Measurements from ENCODE around the gene NAXD.
"Not testable (repeated sequence)": the region's sequence is repeated elsewhere in the genome, so short reads cannot be mapped to it uniquely, and the experiment has no call there.

Gene NAXD

DNA sequence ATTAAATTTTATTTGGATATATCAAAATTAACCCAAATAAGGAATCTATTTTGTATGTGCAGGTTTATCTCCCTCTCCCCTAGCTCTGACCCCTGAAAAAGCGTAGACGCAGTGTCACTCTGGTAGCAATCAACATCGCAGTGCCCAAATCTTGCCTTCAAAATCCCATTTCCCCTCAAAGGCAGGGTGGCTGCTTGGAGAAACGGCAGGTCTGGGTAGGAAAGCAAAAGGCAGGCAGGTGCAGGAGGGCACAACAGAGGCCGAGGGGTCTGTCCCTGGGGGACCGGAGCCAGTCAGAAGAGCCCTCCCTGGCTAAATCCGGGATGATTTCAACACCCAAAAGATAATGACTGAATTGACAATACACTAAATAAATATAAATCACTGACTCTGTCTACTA lies 41.9 kb downstream of the NAXD start:
- H3K27me3 ChIP-seq: no peaks in the 10 kb centered on the region
- TF ChIP-seq CTCF (IDR thresholded peaks at IDR 0.05): no peak
- H3K4me3 ChIP-seq (ENCODE audit: low read depth in 1 of 2, low read length in 1 of 2): peak overlapping the region in 1 of 2 experiments; percentile 54
- peaks cover 39 to 53% of the 10 kb centered on the region in 2 experiments for H3K4me1 ChIP-seq (ENCODE audit: control insufficient read depth in 1 of 2, insufficient read depth in 1 of 2, low read depth in 1 of 2, low read length in 1 of 2)
- no peaks in the 10 kb centered on the region for H3K9me3 ChIP-seq
- peaks cover 44% of the 10 kb centered on the region for H3K36me3 ChIP-seq
- H3K27ac ChIP-seq: peak overlapping the region; percentile 93

DNA sequence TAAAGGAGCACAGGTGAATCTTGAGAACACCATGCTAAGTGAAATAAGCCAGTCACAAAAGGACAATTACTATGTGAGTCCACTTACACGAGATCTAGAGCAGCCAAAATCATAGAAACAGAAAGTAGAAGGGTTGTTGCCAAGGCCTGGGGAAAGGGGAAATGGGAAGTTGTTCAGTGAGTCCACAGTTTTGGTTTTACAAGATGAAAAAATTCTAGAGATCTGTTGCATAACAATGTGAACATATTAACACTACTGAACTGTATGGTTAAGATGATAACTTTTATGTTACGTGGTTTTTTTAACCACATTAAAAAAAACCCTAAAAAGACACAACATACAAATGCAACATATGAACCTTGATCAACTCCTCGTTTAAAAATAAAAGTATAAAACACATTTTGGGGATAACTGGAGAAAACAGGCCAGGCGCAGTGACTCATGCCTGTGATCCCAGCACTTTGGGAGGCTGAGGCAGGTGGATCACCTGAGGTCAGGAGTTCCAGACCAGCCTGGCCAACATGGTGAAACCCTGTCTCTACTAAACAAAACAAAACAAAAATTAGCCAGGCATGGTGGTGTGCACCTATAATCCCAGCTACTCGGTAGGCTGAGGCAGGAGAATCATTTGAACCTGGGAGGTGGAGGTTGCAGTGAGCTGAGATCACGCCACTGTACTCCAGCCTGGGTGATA lies 43.0 kb downstream of the NAXD start:
- Histone ChIP-seq H3K4me1 (ENCODE audit: control insufficient read depth in 1 of 2, insufficient read depth in 1 of 2, low read depth in 1 of 2, low read length in 1 of 2) (peaks cover 49 to 64% of the 10 kb centered on the region in 2 experiments), H3K27ac (peak overlapping the region; percentile 93), H3K36me3 (peaks cover 44% of the 10 kb centered on the region), H3K4me3 (ENCODE audit: low read depth in 1 of 2, low read length in 1 of 2) (peak overlapping the region; percentile 36 to 54)
- H3K27me3 ChIP-seq, H3K9me3 ChIP-seq: not testable (repeated sequence)

- Histone ChIP-seq H3K9me3 (no peaks in the 10 kb centered on the region), H3K4me3 (ENCODE audit: low read depth in 1 of 2, low read length in 1 of 2) (no peak overlapping the region), H3K27me3 (no peaks in the 10 kb centered on the region), H3K4me1 (ENCODE audit: control insufficient read depth in 1 of 2, insufficient read depth in 1 of 2, low read depth in 1 of 2, low read length in 1 of 2) (peaks cover 77 to 93% of the 10 kb centered on the region in 2 experiments), H3K36me3 (peaks cover 27% of the 10 kb centered on the region), H3K27ac (peak overlapping the region; percentile 90)
- no peak for TF ChIP-seq CTCF (IDR thresholded peaks at IDR 0.05)
Measured at GRCh38 chr13:110661256-110661655, 45.9 kb downstream of the NAXD start.

- no peak for TF ChIP-seq CTCF (IDR thresholded peaks at IDR 0.05)
- Histone ChIP-seq H3K9me3 (no peaks in the 10 kb centered on the region), H3K4me3 (ENCODE audit: low read depth in 1 of 2, low read length in 1 of 2) (no peak overlapping the region), H3K4me1 (ENCODE audit: control insufficient read depth in 1 of 2, insufficient read depth in 1 of 2, low read depth in 1 of 2, low read length in 1 of 2) (peaks cover 84 to 99% of the 10 kb centered on the region in 2 experiments), H3K36me3 (peaks cover 27% of the 10 kb centered on the region), H3K27ac (peak overlapping the region; percentile 90), H3K27me3 (no peaks in the 10 kb centered on the region)
Measured at GRCh38 chr13:110662091-110662490, 46.7 kb downstream of the NAXD start.

DNA sequence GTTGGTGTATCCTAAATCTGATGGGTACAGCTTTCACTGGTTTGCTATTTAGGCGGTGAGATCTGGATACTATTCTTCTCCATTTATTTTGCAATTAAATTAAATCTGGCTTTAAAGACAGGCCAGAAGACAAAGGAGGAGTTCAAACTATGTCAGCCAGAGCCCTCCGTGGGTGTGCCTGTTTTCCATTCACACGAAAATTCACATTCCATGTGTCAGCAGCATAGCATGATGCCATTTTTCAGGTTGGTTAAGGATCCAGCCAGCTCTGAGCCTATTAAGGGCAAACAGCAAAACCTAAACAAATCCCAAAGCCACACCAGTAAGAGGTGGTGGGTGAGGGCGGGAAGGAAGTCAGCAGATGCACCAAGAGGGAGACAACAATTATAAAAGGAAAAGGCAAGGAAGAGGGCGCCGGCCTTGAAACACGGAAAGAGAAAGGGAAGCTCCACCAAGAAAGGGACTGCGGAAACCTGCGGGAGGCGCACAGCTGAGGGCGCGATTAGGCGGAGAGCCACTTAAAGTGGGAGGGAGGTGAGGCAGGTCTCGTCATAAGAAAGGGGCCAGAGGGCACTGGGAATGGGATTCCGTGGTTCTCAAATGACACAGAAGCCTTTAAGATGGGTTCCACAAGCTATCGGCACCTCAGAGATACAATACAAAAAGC lies 47.6 kb downstream of the NAXD start:
- H3K9me3 ChIP-seq: no peaks in the 10 kb centered on the region
- H3K36me3 ChIP-seq: peaks cover 27% of the 10 kb centered on the region
- TF ChIP-seq CTCF (IDR thresholded peaks at IDR 0.05): no peak
- H3K27ac ChIP-seq: peak overlapping the region; percentile 90
- no peaks in the 10 kb centered on the region for H3K27me3 ChIP-seq
- H3K4me3 ChIP-seq (ENCODE audit: low read depth in 1 of 2, low read length in 1 of 2): peak overlapping the region in 1 of 2 experiments; percentile 64
- peaks cover 84 to 94% of the 10 kb centered on the region in 2 experiments for H3K4me1 ChIP-seq (ENCODE audit: control insufficient read depth in 1 of 2, insufficient read depth in 1 of 2, low read depth in 1 of 2, low read length in 1 of 2)

DNA sequence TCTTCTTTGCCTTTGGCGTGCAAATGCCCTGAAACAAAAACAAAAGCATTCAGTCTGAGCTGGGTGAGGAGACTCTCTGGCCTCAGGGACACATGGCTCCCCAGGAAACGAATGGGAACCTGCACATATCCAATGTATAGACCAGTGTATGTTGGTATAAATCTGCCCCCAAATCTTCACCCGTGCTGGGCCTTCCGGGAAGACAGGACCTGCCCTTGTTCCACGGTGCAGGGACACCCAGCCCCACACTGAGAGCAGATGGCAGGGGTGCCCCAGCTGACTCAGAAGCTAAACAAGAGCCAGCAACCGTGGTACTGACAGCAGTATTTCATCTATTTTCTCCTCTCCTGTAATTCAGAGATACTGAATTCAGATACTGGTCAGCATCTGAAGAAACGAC lies 48.1 kb downstream of the NAXD start:
- TF ChIP-seq CTCF (IDR thresholded peaks at IDR 0.05): no peak
- Histone ChIP-seq H3K9me3 (no peaks in the 10 kb centered on the region), H3K36me3 (peaks cover 27% of the 10 kb centered on the region), H3K27me3 (no peaks in the 10 kb centered on the region), H3K4me3 (ENCODE audit: low read depth in 1 of 2, low read length in 1 of 2) (peak overlapping the region; percentile 64), H3K27ac (peak overlapping the region; percentile 90), H3K4me1 (ENCODE audit: control insufficient read depth in 1 of 2, insufficient read depth in 1 of 2, low read depth in 1 of 2, low read length in 1 of 2) (peaks cover 78 to 88% of the 10 kb centered on the region in 2 experiments)
